Uterus (tissue), 4 donors: ENCODE results near the gene GRHL3. TPM values are rescaled to one million over a fixed set of nuclear protein-coding genes. Genes with fewer than 3 reads are reported as not detected.
A peak's percentile ranks its signal among the peaks of the same experiment; 100 is the strongest.
"Not testable (repeated sequence)": the region's sequence is repeated elsewhere in the genome, so short reads cannot be mapped to it uniquely, and the experiment has no call there.

Source experiments
- DNase-seq, 2 donors: peaks; one replicate each; pipeline ENCODE4 v3.0.0-alpha.2; 2019 to 2020
- H3K27ac ChIP-seq, 2 donors: fragments of 200-600 bp; sonication (generic); 1 replicate in 1 of 2; 2 replicates in 1 of 2; pipeline ENCODE4 v1.5.1; 2016 to 2018
- H3K27me3 ChIP-seq, 2 donors: fragments of 200-600 bp; sonication (generic); one replicate each; pipeline ENCODE4 v1.5.1; 2018 to 2019; ENCODE audit warnings: control low read depth in 1 of 2
- H3K36me3 ChIP-seq, 2 donors: fragments of 200-600 bp; sonication (generic); one replicate each; pipeline ENCODE4 v1.5.1; 2019; ENCODE audit warnings: control low read depth in 1 of 2
- H3K4me1 ChIP-seq, 2 donors: fragments of 200-600 bp; sonication (generic); one replicate each; pipeline ENCODE4 v1.5.1; 2018 to 2019; ENCODE audit warnings: control low read depth in 1 of 2
- H3K4me3 ChIP-seq, 2 donors: fragments of 200-600 bp; sonication (generic); 1 replicate in 1 of 2; 2 replicates in 1 of 2; pipeline ENCODE4 v1.5.1; 2018 to 2019; ENCODE audit warnings: mild to moderate bottlenecking in 1 of 2
- H3K9me3 ChIP-seq, 2 donors: fragments of 200-600 bp; sonication (generic); one replicate each; pipeline ENCODE4 v1.5.1; 2019; ENCODE audit warnings: control low read depth in 1 of 2
- CTCF ChIP-seq, 4 experiments: fragments of 200-600 bp in 2 of 4; fragments of 450-650 bp in 2 of 4; sonication (generic) in 2 of 4; IDR thresholded peaks; one replicate each; pipeline ENCODE4 v1.5.1; 2016 to 2019; ENCODE audit warnings: antibody characterized with exemption in 4 of 4, mild to moderate bottlenecking in 2 of 4, moderate library complexity in 1 of 4
- POLR2A ChIP-seq, 2 donors: fragments of 450-650 bp; IDR thresholded peaks; one replicate each; pipeline ENCODE4 v1.6.1; 2016; ENCODE audit warnings: antibody characterized with exemption in 2 of 2, mild to moderate bottlenecking in 1 of 2, moderate library complexity in 1 of 2
- intact Hi-C: fragments of 100-400 bp; cut with DNase I; formaldehyde crosslinking; loops from one replicate; pipeline ENCODE4 v1.15.1; 2023; ENCODE audit warnings: low total_unique reads
- total RNA-seq, 4 donors: library from RNA; depleted of rRNA in 3 of 4; stranded (reverse); fragments of >200 nt in 3 of 4; gene quantifications; one replicate each; pipeline versions ENCODE4 v1.1.0 to v1.2.4, GENCODE V29; 2014 to 2023
- donor health status: DM: yes; HTN: yes; CAD: no.

The GRHL3 gene
- total RNA-seq, 4 donors from 2014 or later: 0.15 to 0.35 TPM; not detected in 2

GRCh38 chr1:24283326-24284155, 35.6 kb upstream of the GRHL3 start:
- Histone ChIP-seq H3K4me3 (no peak overlapping the region), H3K4me1 (no peaks in the 10 kb centered on the region), H3K9me3 (no peaks in the 10 kb centered on the region), H3K27me3 (no peaks in the 10 kb centered on the region), H3K27ac (peak overlapping the region in 1 of 2 donors; percentile 37), H3K36me3 (no peaks in the 10 kb centered on the region)
- intact Hi-C loops: no loop called here
- no peak for TF ChIP-seq CTCF (IDR thresholded peaks at IDR 0.05)
- TF ChIP-seq POLR2A (IDR thresholded peaks at IDR 0.05): no peak
- peak in 1 of 2 donors; percentile 52 for DNase-seq

GRCh38 chr1:24284156-24284471, 35.0 kb upstream of the GRHL3 start:
- Histone ChIP-seq H3K4me3 (no peak overlapping the region), H3K27me3 (no peaks in the 10 kb centered on the region), H3K36me3 (no peaks in the 10 kb centered on the region), H3K9me3 (no peaks in the 10 kb centered on the region), H3K4me1 (no peaks in the 10 kb centered on the region), H3K27ac (peak overlapping the region in 1 of 2 donors; percentile 37)
- DNase-seq: no peak
- TF ChIP-seq POLR2A (IDR thresholded peaks at IDR 0.05) (no peak), CTCF (IDR thresholded peaks at IDR 0.05) (no peak)
- intact Hi-C loops: no loop called here

GRCh38 chr1:24285231-24285630, 33.9 kb upstream of the GRHL3 start:
- H3K27ac ChIP-seq: no peak overlapping the region
- no peaks in the 10 kb centered on the region for H3K36me3 ChIP-seq
- TF ChIP-seq POLR2A (IDR thresholded peaks at IDR 0.05): no peak
- TF ChIP-seq CTCF (IDR thresholded peaks at IDR 0.05): no peak
- no peaks in the 10 kb centered on the region for H3K9me3 ChIP-seq
- no peak for DNase-seq
- no peak overlapping the region for H3K4me3 ChIP-seq
- intact Hi-C loops: no loop called here
- no peaks in the 10 kb centered on the region for H3K27me3 ChIP-seq
- peaks cover 0 to 7% of the 10 kb centered on the region in 2 donors for H3K4me1 ChIP-seq

DNA sequence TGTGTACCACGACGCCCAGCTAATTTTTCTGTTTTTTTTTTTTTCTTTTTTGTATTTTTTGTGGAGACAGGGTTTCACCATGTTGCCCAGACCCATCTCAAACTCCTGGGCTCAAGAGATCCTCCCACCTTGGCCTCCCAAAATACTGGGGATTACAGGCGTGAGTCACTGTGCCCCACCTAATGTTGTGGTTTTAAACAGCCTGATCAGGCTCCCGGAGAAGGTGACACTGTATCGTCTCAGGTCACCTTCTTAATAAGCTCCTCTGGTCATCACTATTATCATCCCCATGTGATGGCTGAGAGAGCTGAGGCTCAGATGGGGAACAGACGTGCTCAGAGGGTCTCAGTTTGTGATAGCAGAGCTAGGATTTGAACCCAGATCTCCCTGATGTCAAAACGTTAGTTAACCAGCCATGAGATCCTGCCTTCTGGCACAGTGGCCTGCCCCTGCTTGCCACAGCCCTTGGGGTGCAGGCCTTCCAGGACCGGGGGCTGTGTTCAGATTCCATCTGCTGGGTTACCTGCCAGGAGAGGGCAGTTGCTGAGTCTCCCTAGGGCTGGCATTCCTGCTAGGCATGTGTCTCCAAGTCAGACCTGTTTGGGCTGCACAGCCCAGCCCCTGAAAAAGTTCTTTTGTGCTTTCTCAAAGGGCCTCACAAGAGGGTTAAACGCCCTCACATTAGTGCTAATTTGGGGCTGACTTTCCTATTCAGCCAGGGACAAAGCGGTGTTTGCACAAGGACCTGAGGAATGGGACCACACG, 32.7 kb upstream of the GRHL3 start:
- no peaks in the 10 kb centered on the region for H3K9me3 ChIP-seq
- no peaks in the 10 kb centered on the region for H3K36me3 ChIP-seq
- no peak overlapping the region for H3K27ac ChIP-seq
- peaks cover 0 to 7% of the 10 kb centered on the region in 2 donors for H3K4me1 ChIP-seq
- no peak for DNase-seq
- intact Hi-C loops: no loop called here
- TF ChIP-seq POLR2A (IDR thresholded peaks at IDR 0.05) (no peak), CTCF (IDR thresholded peaks at IDR 0.05) (no peak)
- no peak overlapping the region for H3K4me3 ChIP-seq
- no peaks in the 10 kb centered on the region for H3K27me3 ChIP-seq

GRCh38 chr1:24287779-24288178, 31.4 kb upstream of the GRHL3 start:
- H3K4me1 ChIP-seq, H3K36me3 ChIP-seq, H3K4me3 ChIP-seq, H3K27ac ChIP-seq, intact Hi-C loops, DNase-seq, H3K27me3 ChIP-seq, H3K9me3 ChIP-seq: not testable (repeated sequence)
